Stimulated activated CD8-positive, alpha-beta memory T cell treated with anti-CD3 and anti-CD28 coated beads, Interleukin-12 subunit alpha, Interleukin-12 subunit beta, amount 100 ng/mL, for 24 hours (primary cell): ENCODE results near the gene UGT1A1.

Experiments used
- DNase-seq: peaks from one replicate; pipeline ENCODE4 v3.0.0-alpha.2; 2020; ENCODE audit errors: extremely low read depth

Gene UGT1A1

GRCh38 chr2:233817361-233817911 lies 57.4 kb downstream of the UGT1A1 start:
- DNase-seq = no peak

GRCh38 chr2:233817995-233818638 lies 58.0 kb downstream of the UGT1A1 start:
- no peak for DNase-seq

GRCh38 chr2:233818639-233819621 lies 58.9 kb downstream of the UGT1A1 start:
- no peak for DNase-seq

- DNase-seq = no peak
These were observed 60.1 kb downstream of the UGT1A1 start for GRCh38 chr2:233819884-233820773.

- no peak for DNase-seq
These were observed 60.7 kb downstream of the UGT1A1 start for GRCh38 chr2:233820774-233821105.

- no peak for DNase-seq
These were observed 61.1 kb downstream of the UGT1A1 start for GRCh38 chr2:233821196-233821595.

- DNase-seq = no peak
These were observed 61.6 kb downstream of the UGT1A1 start for GRCh38 chr2:233821709-233822100.

GRCh38 chr2:233822101-233822771 lies 62.2 kb downstream of the UGT1A1 start:
- DNase-seq = no peak
